BLaER1 (cell line): ENCODE results near the gene SEPTIN8.

Source experiments
- H3K27ac ChIP-seq: shearing (Covaris generic); formaldehyde crosslinking; 2 replicates; pipeline ENCODE4 v1.8.1; 2022
- H3K27me3 ChIP-seq: shearing (Covaris generic); formaldehyde crosslinking; 2 replicates; pipeline ENCODE4 v1.8.1; 2022
- H3K36me3 ChIP-seq: shearing (Covaris generic); formaldehyde crosslinking; 2 replicates; pipeline ENCODE4 v1.8.1; 2022
- H3K4me1 ChIP-seq: shearing (Covaris generic); formaldehyde crosslinking; 2 replicates; pipeline ENCODE4 v1.8.1; 2022
- H3K4me2 ChIP-seq: shearing (Covaris generic); formaldehyde crosslinking; 2 replicates; pipeline ENCODE4 v1.8.1; 2022
- H3K4me3 ChIP-seq: shearing (Covaris generic); formaldehyde crosslinking; 2 replicates; pipeline ENCODE4 v1.8.1; 2022
- H3K9ac ChIP-seq: shearing (Covaris generic); formaldehyde crosslinking; 2 replicates; pipeline ENCODE4 v1.8.1; 2022
- H3K9me3 ChIP-seq: shearing (Covaris generic); formaldehyde crosslinking; 2 replicates; pipeline ENCODE4 v1.8.1; 2022
- H4K20me1 ChIP-seq: shearing (Covaris generic); formaldehyde crosslinking; 2 replicates; pipeline ENCODE4 v1.8.1; 2022
- Cebpa-rat ChIP-seq: shearing (Covaris generic); IDR thresholded peaks from 2 replicates; pipeline ENCODE4 v1.8.1; 2022

Gene SEPTIN8

DNA sequence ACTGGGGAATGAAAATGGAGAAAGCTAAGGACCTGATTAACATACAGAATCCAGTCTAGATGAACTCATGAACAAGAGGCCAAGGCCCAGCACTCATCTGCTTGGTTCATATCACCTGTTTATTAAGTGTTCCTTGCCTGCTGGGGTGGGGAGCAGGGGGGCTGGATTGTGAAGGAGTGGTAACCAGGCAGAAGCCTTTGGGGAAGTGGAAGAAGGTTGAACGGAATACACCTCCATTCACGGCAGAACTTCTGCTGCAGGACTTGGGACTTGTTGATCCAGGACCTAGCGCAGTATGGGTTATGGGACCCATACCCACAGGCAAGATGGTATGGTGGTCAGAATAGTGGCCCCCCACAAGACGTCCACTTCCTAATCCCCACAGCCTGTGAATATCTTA, 8.8 kb upstream of the SEPTIN8 start:
- no peak for TF ChIP-seq Cebpa-rat

DNA sequence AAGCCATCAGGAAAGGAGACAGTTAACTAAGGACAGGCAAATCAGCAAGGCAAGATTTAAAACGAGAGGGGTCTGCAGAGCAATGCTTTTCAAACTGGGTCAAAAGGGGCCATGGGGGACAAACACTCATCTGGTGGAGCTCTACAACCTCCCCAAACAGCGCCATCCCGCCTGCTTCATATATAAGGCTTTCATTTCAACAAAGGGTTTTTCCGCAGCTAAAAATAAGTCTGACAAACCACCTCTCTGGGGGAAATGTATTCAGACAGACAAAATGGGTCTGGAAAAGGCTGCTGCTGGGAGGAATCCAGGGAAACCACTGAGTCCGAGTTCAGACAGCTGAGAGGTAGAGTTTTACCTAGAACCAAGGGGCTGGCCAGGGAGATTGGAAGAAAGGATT, 8.3 kb upstream of the SEPTIN8 start:
- TF ChIP-seq Cebpa-rat = no peak
- H3K27me3 ChIP-seq = no peaks in the 10 kb centered on the region
- no peaks in the 10 kb centered on the region for H3K36me3 ChIP-seq
- no peak overlapping the region for H3K4me3 ChIP-seq
- peak overlapping the region; percentile 63 for H3K4me2 ChIP-seq
- H3K9ac ChIP-seq = no peak overlapping the region
- H3K4me1 ChIP-seq = peaks cover 14% of the 10 kb centered on the region
- H3K9me3 ChIP-seq = no peaks in the 10 kb centered on the region
- H4K20me1 ChIP-seq = no peaks in the 10 kb centered on the region
- H3K27ac ChIP-seq = no peak overlapping the region

More for the DNA sequence above, 8.8 kb upstream of the SEPTIN8 start:
- peak overlapping the region; percentile 63 for H3K4me2 ChIP-seq
- H3K4me1 ChIP-seq = peaks cover 14% of the 10 kb centered on the region
- H3K36me3 ChIP-seq = no peaks in the 10 kb centered on the region
- H3K9ac ChIP-seq = no peak overlapping the region
- H3K4me3 ChIP-seq = no peak overlapping the region
- no peaks in the 10 kb centered on the region for H4K20me1 ChIP-seq
- H3K9me3 ChIP-seq = no peaks in the 10 kb centered on the region
- no peaks in the 10 kb centered on the region for H3K27me3 ChIP-seq
- no peak overlapping the region for H3K27ac ChIP-seq

- TF ChIP-seq Cebpa-rat = no peak
- peaks cover 19% of the 10 kb centered on the region for H3K4me1 ChIP-seq
- H4K20me1 ChIP-seq = no peaks in the 10 kb centered on the region
- H3K9ac ChIP-seq = no peak overlapping the region
- peaks cover 27% of the 10 kb centered on the region for H3K27me3 ChIP-seq
- no peak overlapping the region for H3K4me3 ChIP-seq
- no peak overlapping the region for H3K27ac ChIP-seq
- no peaks in the 10 kb centered on the region for H3K9me3 ChIP-seq
- no peak overlapping the region for H3K4me2 ChIP-seq
- no peaks in the 10 kb centered on the region for H3K36me3 ChIP-seq
Measured at GRCh38 chr5:132782101-132782500, 5.1 kb upstream of the SEPTIN8 start.

DNA sequence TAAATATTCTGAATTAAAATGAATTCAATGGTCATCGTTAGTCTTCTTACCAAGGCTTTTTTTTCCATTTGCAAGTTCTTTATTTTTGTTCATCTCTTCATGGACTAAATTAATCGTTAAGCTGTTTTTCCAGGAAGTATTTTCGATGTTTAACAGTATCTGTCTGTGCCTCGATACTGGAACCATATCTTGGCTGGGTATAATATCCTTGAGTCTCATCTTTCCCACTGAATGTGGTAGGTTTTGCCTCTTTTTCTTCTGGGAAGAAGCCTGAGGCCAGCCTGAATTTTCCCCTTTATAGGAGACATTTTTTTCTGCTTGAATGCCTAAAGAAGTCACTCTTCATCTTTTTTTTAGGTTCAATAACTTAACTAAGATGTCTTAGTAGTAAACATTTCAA, 4.0 kb upstream of the SEPTIN8 start:
- Histone ChIP-seq H3K27ac (no peak overlapping the region), H3K27me3 (peaks cover 36% of the 10 kb centered on the region), H3K4me1 (peaks cover 25% of the 10 kb centered on the region), H3K4me3 (no peak overlapping the region), H4K20me1 (no peaks in the 10 kb centered on the region), H3K9ac (no peak overlapping the region), H3K4me2 (no peak overlapping the region), H3K9me3 (no peaks in the 10 kb centered on the region), H3K36me3 (no peaks in the 10 kb centered on the region)
- TF ChIP-seq Cebpa-rat = no peak

- H3K4me1 ChIP-seq = peaks cover 24% of the 10 kb centered on the region
Measured at GRCh38 chr5:132780577-132780976, 3.5 kb upstream of the SEPTIN8 start.

DNA sequence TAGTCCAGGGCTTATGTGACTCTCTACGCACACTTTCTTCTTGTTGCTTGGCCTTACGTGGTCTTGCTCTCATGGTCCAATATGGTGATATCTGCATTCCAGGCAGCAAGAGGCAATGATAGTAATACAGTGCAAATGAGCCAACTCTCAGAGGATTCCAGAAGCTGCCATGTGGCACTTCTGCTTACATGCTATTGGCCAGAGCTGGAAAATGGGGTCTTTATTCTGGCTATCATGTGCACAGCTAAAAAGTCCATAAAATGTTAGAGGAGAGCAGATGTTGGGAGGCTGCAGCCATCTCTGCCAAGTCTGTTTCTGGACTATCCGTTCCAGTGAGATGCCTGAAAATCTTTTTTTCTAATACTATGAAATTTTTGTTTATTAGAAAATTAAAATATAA, 2.9 kb upstream of the SEPTIN8 start:
- no peak overlapping the region for H3K27ac ChIP-seq
- H3K36me3 ChIP-seq = no peaks in the 10 kb centered on the region
- no peak overlapping the region for H3K9ac ChIP-seq
- peaks cover 47% of the 10 kb centered on the region for H3K27me3 ChIP-seq
- no peak overlapping the region for H3K4me3 ChIP-seq
- TF ChIP-seq Cebpa-rat = no peak
- H3K4me2 ChIP-seq = no peak overlapping the region
- peaks cover 18% of the 10 kb centered on the region for H3K4me1 ChIP-seq
- no peaks in the 10 kb centered on the region for H3K9me3 ChIP-seq
- H4K20me1 ChIP-seq = 0 out of 2 replicates have a peak, but pooled peaks cover 4% of the 10 kb centered on the region

More at GRCh38 chr5:132780577-132780976, 3.5 kb upstream of the SEPTIN8 start:
- no peak overlapping the region for H3K9ac ChIP-seq
- TF ChIP-seq Cebpa-rat = no peak
- H3K9me3 ChIP-seq = no peaks in the 10 kb centered on the region
- H3K4me3 ChIP-seq = no peak overlapping the region
- no peaks in the 10 kb centered on the region for H3K36me3 ChIP-seq
- no peak overlapping the region for H3K4me2 ChIP-seq
- H4K20me1 ChIP-seq = no peaks in the 10 kb centered on the region
- H3K27ac ChIP-seq = no peak overlapping the region
- peaks cover 40% of the 10 kb centered on the region for H3K27me3 ChIP-seq

GRCh38 chr5:132778856-132779255, 1.8 kb upstream of the SEPTIN8 start:
- H3K27me3 ChIP-seq = peaks cover 52% of the 10 kb centered on the region
- H3K4me1 ChIP-seq = peaks cover 16% of the 10 kb centered on the region
- 0 out of 2 replicates have a peak, but pooled peaks cover 13% of the 10 kb centered on the region for H4K20me1 ChIP-seq

GRCh38 chr5:132778129-132778528, 1.1 kb upstream of the SEPTIN8 start:
- Histone ChIP-seq H3K9me3 (no peaks in the 10 kb centered on the region), H3K27ac (no peak overlapping the region), H3K9ac (no peak overlapping the region), H3K36me3 (no peaks in the 10 kb centered on the region), H3K4me2 (peak overlapping the region; percentile 98), H3K4me3 (peak overlapping the region; percentile 86; the same call in 1 of the 2 replicates), H3K4me1 (peaks cover 16% of the 10 kb centered on the region), H3K27me3 (peaks cover 52% of the 10 kb centered on the region), H4K20me1 (0 out of 2 replicates have a peak, but pooled peaks cover 15% of the 10 kb centered on the region)
- no peak for TF ChIP-seq Cebpa-rat

More at GRCh38 chr5:132778856-132779255, 1.8 kb upstream of the SEPTIN8 start:
- H3K9ac ChIP-seq = no peak overlapping the region
- no peak overlapping the region for H3K27ac ChIP-seq
- H3K4me2 ChIP-seq = no peak overlapping the region
- H3K9me3 ChIP-seq = no peaks in the 10 kb centered on the region
- TF ChIP-seq Cebpa-rat = no peak
- H3K36me3 ChIP-seq = no peaks in the 10 kb centered on the region
- no peak overlapping the region for H3K4me3 ChIP-seq

DNA sequence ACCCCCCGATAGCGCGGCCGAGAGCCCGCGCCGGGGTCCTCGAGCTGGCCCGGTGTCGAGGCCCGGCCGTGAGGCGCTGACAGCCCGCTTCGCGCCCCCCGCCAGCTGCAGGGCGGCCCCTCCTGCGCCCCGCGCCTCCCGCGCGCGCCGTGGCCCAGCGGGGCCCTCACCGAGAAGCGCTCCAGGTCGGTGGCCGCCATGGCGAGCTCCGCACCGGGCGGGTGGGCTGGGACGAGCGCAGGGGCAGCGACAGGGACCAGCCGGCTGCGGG, 166 bp downstream of the SEPTIN8 start:
- peak overlapping the region; percentile 98 for H3K4me2 ChIP-seq
- H3K4me3 ChIP-seq = peak overlapping the region; percentile 86
- peak overlapping the region; percentile 78 for H3K27ac ChIP-seq
- TF ChIP-seq Cebpa-rat = no peak
- no peaks in the 10 kb centered on the region for H3K9me3 ChIP-seq
- 0 out of 2 replicates have a peak, but pooled peaks cover 28% of the 10 kb centered on the region for H4K20me1 ChIP-seq
- H3K27me3 ChIP-seq = peaks cover 52% of the 10 kb centered on the region
- H3K9ac ChIP-seq = peak overlapping the region; percentile 80
- peaks cover 16% of the 10 kb centered on the region for H3K4me1 ChIP-seq
- no peaks in the 10 kb centered on the region for H3K36me3 ChIP-seq

GRCh38 chr5:132776131-132776937, 705 bp downstream of the SEPTIN8 start:
- H4K20me1 ChIP-seq = 0 out of 2 replicates have a peak, but pooled peaks cover 29% of the 10 kb centered on the region
- H3K9me3 ChIP-seq = no peaks in the 10 kb centered on the region
- no peak for TF ChIP-seq Cebpa-rat
- peak overlapping the region; percentile 98 for H3K4me2 ChIP-seq
- H3K36me3 ChIP-seq = no peaks in the 10 kb centered on the region
- peak overlapping the region; percentile 86 for H3K4me3 ChIP-seq
- peaks cover 52% of the 10 kb centered on the region for H3K27me3 ChIP-seq
- peak overlapping the region; percentile 80 for H3K9ac ChIP-seq
- peaks cover 18% of the 10 kb centered on the region for H3K4me1 ChIP-seq
- H3K27ac ChIP-seq = peak overlapping the region; percentile 78
